GM12872 (cell line): ENCODE results near the gene GRHL3.
A peak's percentile ranks its signal among the peaks of the same experiment; 100 is the strongest.

Experiments
- CTCF ChIP-seq: IDR thresholded peaks from 3 replicates; pipeline ENCODE4 v1.5.1; 2011; ENCODE audit warnings: low read depth, mild to moderate bottlenecking, low read length, moderate library complexity; ENCODE audit not compliant: insufficient read depth

The GRHL3 gene

GRCh38 chr1:24387636-24388175 is 68.5 kb downstream of the GRHL3 start:
- no peak for TF ChIP-seq CTCF

GRCh38 chr1:24388331-24388885 is 69.3 kb downstream of the GRHL3 start:
- TF ChIP-seq CTCF = no peak

- TF ChIP-seq CTCF = no peak
These were observed 70.1 kb downstream of the GRHL3 start for GRCh38 chr1:24389231-24389678.

- TF ChIP-seq CTCF = peak; percentile 91
These were observed 72.0 kb downstream of the GRHL3 start for GRCh38 chr1:24390924-24391782.

GRCh38 chr1:24391882-24392603 is 72.9 kb downstream of the GRHL3 start:
- TF ChIP-seq CTCF = peak; percentile 94

- no peak for TF ChIP-seq CTCF
These were observed 73.4 kb downstream of the GRHL3 start for GRCh38 chr1:24392604-24392946.
